Activated B cell treated with CpG ODN at 0.5 μM for 24 hours (primary cell): ENCODE data around the gene RBBP7. TPM values are rescaled to one million over a fixed set of nuclear protein-coding genes. Genes with fewer than 3 reads are reported as not detected.

Experiments used
- ATAC-seq: fragments of 200-7000 bp; cut with Tn5 transposase; one replicate; pipeline ENCODE4 v1.10.0; 2021; ENCODE audit warnings: low read depth, mild to moderate bottlenecking, moderate library complexity
- CTCF ChIA-PET: fragments of 350-600 bp; sonication (Branson Sonifier 250); formaldehyde crosslinking; loops from one replicate; lab custom pipeline; 2021; ENCODE audit warnings: antibody characterized with exemption; lab: Charles Lee
- POLR2A ChIA-PET: fragments of 350-600 bp; sonication (Branson Sonifier 250); formaldehyde crosslinking; loops from one replicate; lab custom pipeline; 2021; ENCODE audit warnings: antibody characterized with exemption; lab: Charles Lee
- DNase-seq: peaks from one replicate; pipeline ENCODE4 v3.0.0; 2022
- H3K27ac Mint-ChIP-seq: one replicate; pipeline ENCODE4 v1.8.0; 2020; ENCODE audit warnings: mixed read lengths
- H3K27me3 Mint-ChIP-seq: one replicate; pipeline ENCODE4 v1.8.0; 2021; ENCODE audit warnings: mixed read lengths
- H3K36me3 Mint-ChIP-seq: one replicate; pipeline ENCODE4 v1.8.0; 2021; ENCODE audit warnings: low read depth, mixed read lengths
- H3K4me1 Mint-ChIP-seq: one replicate; pipeline ENCODE4 v1.8.0; 2021; ENCODE audit warnings: mixed read lengths
- H3K4me3 Mint-ChIP-seq: one replicate; pipeline ENCODE4 v1.8.0; 2020; ENCODE audit warnings: mild to moderate bottlenecking, mixed read lengths
- H3K9me3 Mint-ChIP-seq: one replicate; pipeline ENCODE4 v1.8.0; 2020; ENCODE audit warnings: mixed read lengths
- CTCF ChIP-seq: fragments of 200-600 bp; IDR thresholded peaks from one replicate; pipeline ENCODE4 v1.8.0; 2022; ENCODE audit warnings: antibody characterized with exemption, mild to moderate bottlenecking
- intact Hi-C: fragments of 100-400 bp; cut with micrococcal nuclease; formaldehyde crosslinking; loops from one replicate; pipeline ENCODE4 v1.15.1; 2024
- total RNA-seq: library from RNA; stranded (reverse); gene quantifications from 2 replicates; pipeline ENCODE4 v1.2.3, GENCODE V29; 2022

The RBBP7 gene
- total RNA-seq, 1 donor from 2014 or later, result 97.9 TPM

- Mint-ChIP-seq H3K36me3 (peaks cover 71% of the 10 kb centered on the region), H3K4me1 (peaks cover 21% of the 10 kb centered on the region), H3K27me3 (no peaks in the 10 kb centered on the region), H3K27ac (peak overlapping the region; percentile 75), H3K9me3 (no peaks in the 10 kb centered on the region), H3K4me3 (no peak overlapping the region)
- POLR2A ChIA-PET, result interaction anchor here (0.7 to 2.5 kb wide), 4 partner anchors 15 to 178 kb away, joined by 3 to 10 read pairs (median 4); partner anchors contain the start of gene RBBP7
- no peak for DNase-seq
- CTCF ChIA-PET, result interaction anchor here (0.6 kb wide), 1 partner anchor 191 kb away, joined by 3 read pairs; no protein-coding TSS in a partner anchor
- no peak for TF ChIP-seq CTCF
- ATAC-seq, result peak; percentile 89
- intact Hi-C loops, result loop anchor here (1.0 to 2.0 kb wide), 2 partner anchors 15 to 27 kb away; partner anchors contain the start of gene RBBP7
Measured at GRCh38 chrX:16855363-16856075, 14.6 kb downstream of the RBBP7 start.

- TF ChIP-seq CTCF, result no peak
- Mint-ChIP-seq H3K27me3 (no peaks in the 10 kb centered on the region), H3K4me1 (peaks cover 17% of the 10 kb centered on the region), H3K4me3 (no peak overlapping the region), H3K9me3 (no peaks in the 10 kb centered on the region), H3K27ac (no peak overlapping the region), H3K36me3 (peaks cover 71% of the 10 kb centered on the region)
- no peak for ATAC-seq
- intact Hi-C loops, result no loop called here
- POLR2A ChIA-PET, result interaction anchor here (0.9 kb wide), 1 partner anchor 32 kb away, joined by 3 read pairs; no protein-coding TSS in a partner anchor
- CTCF ChIA-PET, result no interaction called here
- DNase-seq, result no peak
Measured at GRCh38 chrX:16853537-16853936, 16.6 kb downstream of the RBBP7 start.

- DNase-seq (no peak), ATAC-seq (no peak)
- Mint-ChIP-seq H3K27ac (no peak overlapping the region), H3K4me1 (peaks cover 17% of the 10 kb centered on the region), H3K36me3 (peaks cover 75% of the 10 kb centered on the region), H3K27me3 (no peaks in the 10 kb centered on the region), H3K9me3 (no peaks in the 10 kb centered on the region), H3K4me3 (no peak overlapping the region)
- intact Hi-C loops, result no loop called here
- CTCF ChIA-PET, result no interaction called here
- no peak for TF ChIP-seq CTCF
- POLR2A ChIA-PET, result interaction anchor here (0.9 kb wide), 1 partner anchor 33 kb away, joined by 3 read pairs; no protein-coding TSS in a partner anchor
Measured at GRCh38 chrX:16852617-16853179, 17.5 kb downstream of the RBBP7 start.

GRCh38 chrX:16851827-16852226 lies 18.3 kb downstream of the RBBP7 start:
- POLR2A ChIA-PET, result no interaction called here
- peaks cover 68% of the 10 kb centered on the region for H3K36me3 Mint-ChIP-seq
- ATAC-seq (no peak), DNase-seq (no peak)
- intact Hi-C loops, result no loop called here
- TF ChIP-seq CTCF, result no peak
- H3K27me3 Mint-ChIP-seq, result no peaks in the 10 kb centered on the region
- H3K9me3 Mint-ChIP-seq, result no peaks in the 10 kb centered on the region
- H3K4me1 Mint-ChIP-seq, result peaks cover 13% of the 10 kb centered on the region
- H3K27ac Mint-ChIP-seq, result no peak overlapping the region
- CTCF ChIA-PET, result interaction anchor here (0.6 kb wide), 1 partner anchor 111 kb away, joined by 4 read pairs; no protein-coding TSS in a partner anchor
- no peak overlapping the region for H3K4me3 Mint-ChIP-seq

- Mint-ChIP-seq H3K27ac (peak overlapping the region; percentile 7), H3K4me1 (peaks cover 9% of the 10 kb centered on the region), H3K4me3 (no peak overlapping the region), H3K36me3 (peaks cover 64% of the 10 kb centered on the region), H3K27me3 (no peaks in the 10 kb centered on the region), H3K9me3 (no peaks in the 10 kb centered on the region)
- POLR2A ChIA-PET, result no interaction called here
- DNase-seq (no peak), ATAC-seq (no peak)
- intact Hi-C loops, result no loop called here
- no peak for TF ChIP-seq CTCF
- CTCF ChIA-PET, result interaction anchor here (0.6 kb wide), 1 partner anchor 110 kb away, joined by 4 read pairs; no protein-coding TSS in a partner anchor
Measured at GRCh38 chrX:16851421-16851820, 18.7 kb downstream of the RBBP7 start.
